ENCODE measurements around the gene DENND1B. TPM values are rescaled to one million over a fixed set of nuclear protein-coding genes. Genes with fewer than 3 reads are reported as not detected.

DENND1B gene
- total and polyA plus RNA-seq, 5 donors = 4.1 to 27.6 (median 26.8) TPM

- Histone ChIP-seq H3K27me3 (ENCODE audit: control insufficient read depth, insufficient read depth) (no peaks in the 10 kb centered on the region), H3K9me3 (ENCODE audit: control insufficient read depth, low read length) (no peaks in the 10 kb centered on the region), H3K27ac (ENCODE audit: low read length) (no peak overlapping the region), H3K4me1 (ENCODE audit: control insufficient read depth, insufficient read depth, low read length) (peaks cover 3% of the 10 kb centered on the region), H3K4me3 (ENCODE audit: low read length) (no peak overlapping the region)
- no peak for ATAC-seq
- intact Hi-C loops (cut with DNase I) = no loop called here
- no peak for DNase-seq
- 77% methylated on average over 3 of the region's 3 CpGs for WGBS
Observed at GRCh38 chr1:197466813-197467212, 308.5 kb downstream of the DENND1B start.

GRCh38 chr1:197465528-197466327 lies 309.6 kb downstream of the DENND1B start:
- no peak overlapping the region for H3K4me3 ChIP-seq (ENCODE audit: low read length)
- DNase-seq = no peak
- peaks cover 3% of the 10 kb centered on the region for H3K4me1 ChIP-seq (ENCODE audit: control insufficient read depth, insufficient read depth, low read length)
- no peaks in the 10 kb centered on the region for H3K9me3 ChIP-seq (ENCODE audit: control insufficient read depth, low read length)
- intact Hi-C loops (cut with DNase I) = no loop called here
- H3K27me3 ChIP-seq (ENCODE audit: control insufficient read depth, insufficient read depth) = no peaks in the 10 kb centered on the region
- WGBS = 89% methylated on average over 3 of the region's 3 CpGs
- no peak for ATAC-seq
- H3K27ac ChIP-seq (ENCODE audit: low read length) = no peak overlapping the region

- DNase-seq (peak in 2 of 3 donors; percentile 25 to 55), ATAC-seq (peak; percentile 94 to 97)
- no peak overlapping the region for H3K4me3 ChIP-seq (ENCODE audit: low read length)
- no peaks in the 10 kb centered on the region for H3K9me3 ChIP-seq (ENCODE audit: control insufficient read depth, low read length)
- intact Hi-C loops (cut with DNase I) = no loop called here
- WGBS = 21% methylated on average over 7 of the region's 7 CpGs
- no peak overlapping the region for H3K27ac ChIP-seq (ENCODE audit: low read length)
- H3K4me1 ChIP-seq (ENCODE audit: control insufficient read depth, insufficient read depth, low read length) = no peaks in the 10 kb centered on the region
- H3K27me3 ChIP-seq (ENCODE audit: control insufficient read depth, insufficient read depth) = no peaks in the 10 kb centered on the region
Observed at GRCh38 chr1:197464044-197464443, 311.2 kb downstream of the DENND1B start.

GRCh38 chr1:197463142-197463541 lies 312.1 kb downstream of the DENND1B start:
- no peak overlapping the region for H3K27ac ChIP-seq (ENCODE audit: low read length)

GRCh38 chr1:197462539-197462938 lies 312.7 kb downstream of the DENND1B start:
- ATAC-seq (no peak), DNase-seq (no peak)
- no peak overlapping the region for H3K4me3 ChIP-seq (ENCODE audit: low read length)
- H3K27me3 ChIP-seq (ENCODE audit: control insufficient read depth, insufficient read depth) = no peaks in the 10 kb centered on the region
- H3K27ac ChIP-seq (ENCODE audit: low read length) = no peak overlapping the region
- H3K4me1 ChIP-seq (ENCODE audit: control insufficient read depth, insufficient read depth, low read length) = no peaks in the 10 kb centered on the region
- WGBS = 85% methylated on average over 5 of the region's 5 CpGs
- H3K9me3 ChIP-seq (ENCODE audit: control insufficient read depth, low read length) = no peaks in the 10 kb centered on the region
- intact Hi-C loops (cut with DNase I) = no loop called here

More at GRCh38 chr1:197463142-197463541, 312.1 kb downstream of the DENND1B start:
- DNase-seq = no peak
- Histone ChIP-seq H3K4me3 (ENCODE audit: low read length) (no peak overlapping the region), H3K4me1 (ENCODE audit: control insufficient read depth, insufficient read depth, low read length) (no peaks in the 10 kb centered on the region), H3K9me3 (ENCODE audit: control insufficient read depth, low read length) (no peaks in the 10 kb centered on the region), H3K27me3 (ENCODE audit: control insufficient read depth, insufficient read depth) (no peaks in the 10 kb centered on the region)
- ATAC-seq = peak in 1 of 2 donors; percentile 18
- intact Hi-C loops (cut with DNase I) = no loop called here

Other genes starting within 250 kb of the DENND1B start
- 1 to 10 TPM; 4.0 to 7.8 (median 6.6) TPM for gene C1orf53, start 127.2 kb upstream of the DENND1B start, total RNA-seq
- 12.7 TPM for gene C1orf53, start 127.2 kb upstream of the DENND1B start, polyA plus RNA-seq
- 1 to 10 TPM in 1 of 4 donors, under 1 TPM in 3; 0.66 to 1.3 (median 0.81) TPM for gene LHX9, start 141.9 kb upstream of the DENND1B start, total RNA-seq
- gene LHX9, start 141.9 kb upstream of the DENND1B start, polyA plus RNA-seq = 0.23 TPM